Neural crest cell (in vitro differentiated cells): ENCODE data around the gene MAP2K4. TPM values are rescaled to one million over a fixed set of nuclear protein-coding genes. Genes with fewer than 3 reads are reported as not detected.

Source experiments
- DNase-seq: peaks from one replicate; pipeline ENCODE4 v3.0.0; 2021; ENCODE audit warnings: low read depth, mixed read lengths, low spot score
- H3K27ac Mint-ChIP-seq: one replicate; pipeline ENCODE4 v1.8.0; 2021; ENCODE audit warnings: mild to moderate bottlenecking, mixed read lengths; ENCODE audit not compliant: unreplicated experiment
- H3K27me3 Mint-ChIP-seq: 2 replicates; pipeline ENCODE4 v1.8.0; 2021; ENCODE audit warnings: low read depth, mild to moderate bottlenecking, mixed read lengths
- H3K36me3 Mint-ChIP-seq: 2 replicates; pipeline ENCODE4 v1.8.0; 2021; ENCODE audit warnings: low read depth, mild to moderate bottlenecking, mixed read lengths
- H3K4me1 Mint-ChIP-seq: 2 replicates; pipeline ENCODE4 v1.8.0; 2021; ENCODE audit warnings: mixed read lengths
- H3K4me3 Mint-ChIP-seq: one replicate; pipeline ENCODE4 v1.8.0; 2021; ENCODE audit warnings: mild to moderate bottlenecking, mixed read lengths
- H3K9me3 Mint-ChIP-seq: 2 replicates; pipeline ENCODE4 v1.8.0; 2021; ENCODE audit warnings: mixed read lengths
- total RNA-seq: library from RNA; stranded (reverse); gene quantifications from 2 replicates; pipeline ENCODE4 v1.2.1, GENCODE V29; 2021
- TF ChIP-seq, protein P1 (sequence below): fragments of 200-600 bp; sonication (generic); conservative IDR thresholded peaks from 2 replicates; pipeline ENCODE4 v1.5.0; 2021; ENCODE audit warnings: antibody characterized with exemption, mild to moderate bottlenecking

The MAP2K4 gene
- total RNA-seq, 1 donor from 2014 or later, result 47.5 TPM

DNA sequence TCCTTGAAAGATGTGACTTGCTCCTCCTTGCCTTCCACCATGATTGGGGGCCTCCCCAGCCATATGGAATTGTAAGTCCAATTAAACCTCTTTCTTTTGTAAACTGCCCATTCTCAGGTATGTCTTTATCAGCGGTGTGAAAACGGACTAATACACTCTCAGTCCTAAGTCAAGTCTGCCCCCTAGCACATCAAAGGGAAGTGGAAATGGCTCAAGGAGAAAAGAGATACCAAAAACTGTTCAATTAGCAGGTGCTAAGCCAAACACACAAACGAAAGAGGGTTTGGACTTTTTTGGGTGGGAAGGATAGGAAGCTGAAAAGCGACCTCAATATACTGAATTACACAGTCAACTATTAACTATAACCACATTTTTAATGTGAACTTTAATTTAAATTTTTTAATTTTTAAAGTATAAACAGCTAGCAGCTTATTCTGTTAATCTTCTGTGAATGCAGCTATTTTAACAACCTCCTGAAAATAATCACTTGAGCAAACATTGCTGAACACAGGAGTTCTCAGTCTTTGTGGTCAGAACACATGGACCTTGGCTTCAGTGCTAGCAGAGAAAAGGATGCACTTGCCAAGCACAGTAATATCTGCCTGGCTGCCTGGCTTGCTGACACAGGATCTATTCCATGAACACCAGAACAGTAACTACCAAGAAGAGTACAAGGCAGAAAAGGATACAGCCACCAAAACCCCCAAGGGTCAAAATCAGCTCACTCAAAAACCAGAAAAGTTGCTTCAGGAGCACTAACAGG is 34.3 kb upstream of the MAP2K4 start:
- H3K27ac Mint-ChIP-seq, result no peak overlapping the region
- H3K4me3 Mint-ChIP-seq, result no peak overlapping the region
- TF ChIP-seq, protein P1, sequence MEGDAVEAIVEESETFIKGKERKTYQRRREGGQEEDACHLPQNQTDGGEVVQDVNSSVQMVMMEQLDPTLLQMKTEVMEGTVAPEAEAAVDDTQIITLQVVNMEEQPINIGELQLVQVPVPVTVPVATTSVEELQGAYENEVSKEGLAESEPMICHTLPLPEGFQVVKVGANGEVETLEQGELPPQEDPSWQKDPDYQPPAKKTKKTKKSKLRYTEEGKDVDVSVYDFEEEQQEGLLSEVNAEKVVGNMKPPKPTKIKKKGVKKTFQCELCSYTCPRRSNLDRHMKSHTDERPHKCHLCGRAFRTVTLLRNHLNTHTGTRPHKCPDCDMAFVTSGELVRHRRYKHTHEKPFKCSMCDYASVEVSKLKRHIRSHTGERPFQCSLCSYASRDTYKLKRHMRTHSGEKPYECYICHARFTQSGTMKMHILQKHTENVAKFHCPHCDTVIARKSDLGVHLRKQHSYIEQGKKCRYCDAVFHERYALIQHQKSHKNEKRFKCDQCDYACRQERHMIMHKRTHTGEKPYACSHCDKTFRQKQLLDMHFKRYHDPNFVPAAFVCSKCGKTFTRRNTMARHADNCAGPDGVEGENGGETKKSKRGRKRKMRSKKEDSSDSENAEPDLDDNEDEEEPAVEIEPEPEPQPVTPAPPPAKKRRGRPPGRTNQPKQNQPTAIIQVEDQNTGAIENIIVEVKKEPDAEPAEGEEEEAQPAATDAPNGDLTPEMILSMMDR, result no peak
- no peaks in the 10 kb centered on the region for H3K9me3 Mint-ChIP-seq
- no peaks in the 10 kb centered on the region for H3K27me3 Mint-ChIP-seq
- no peaks in the 10 kb centered on the region for H3K4me1 Mint-ChIP-seq
- DNase-seq, result no peak
- H3K36me3 Mint-ChIP-seq, result peaks cover 26% of the 10 kb centered on the region

DNA sequence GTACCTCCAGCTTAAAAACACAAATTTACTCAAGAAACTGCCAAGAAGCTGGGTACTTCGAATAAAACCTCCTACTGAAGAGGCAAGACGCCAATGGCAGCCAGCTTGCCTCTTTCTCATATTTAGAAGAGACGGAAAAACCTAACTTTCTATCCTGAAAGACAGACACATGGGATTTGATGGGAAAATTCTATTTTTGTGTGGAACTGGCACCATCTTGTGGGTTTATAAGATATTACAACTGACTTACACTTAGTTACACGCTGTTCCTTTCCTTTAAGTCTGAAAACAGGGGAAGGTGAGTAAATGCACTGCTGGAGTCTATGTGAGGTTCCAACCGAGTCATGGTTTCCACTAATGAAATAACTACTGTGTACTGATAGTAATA is 33.7 kb upstream of the MAP2K4 start:
- H3K36me3 Mint-ChIP-seq, result peaks cover 26% of the 10 kb centered on the region

DNA sequence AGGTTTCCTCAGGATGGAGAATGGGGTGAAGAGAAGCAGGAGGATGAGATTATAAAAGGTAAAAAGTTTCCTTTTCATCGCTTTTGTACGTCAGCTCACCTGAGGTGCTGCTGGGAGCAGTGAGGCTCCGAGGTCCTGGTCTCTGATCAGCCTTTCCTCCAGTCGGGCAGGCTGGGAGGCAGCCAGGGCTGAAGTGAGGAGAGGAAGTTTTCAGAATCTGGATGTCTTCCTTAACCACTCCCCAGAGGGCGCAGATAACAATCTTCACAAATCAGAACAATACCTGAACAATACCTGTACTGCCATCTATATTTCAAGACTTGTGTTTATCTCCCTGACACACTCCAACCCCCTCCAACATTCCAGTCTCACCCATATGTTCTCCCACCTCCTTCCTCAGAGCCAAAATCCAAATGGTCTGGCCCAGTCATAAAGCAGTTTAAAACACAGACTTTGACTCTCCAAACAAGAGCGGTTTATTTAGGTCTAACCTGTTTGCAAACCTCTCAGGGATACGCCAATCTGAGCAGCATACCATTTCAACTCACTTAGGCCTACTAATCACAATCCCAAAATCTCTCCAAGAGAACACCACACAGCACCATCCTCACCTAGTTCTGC is 30.2 kb upstream of the MAP2K4 start:
- Mint-ChIP-seq H3K27me3 (no peaks in the 10 kb centered on the region), H3K36me3 (peaks cover 26% of the 10 kb centered on the region), H3K27ac (no peak overlapping the region), H3K4me3 (no peak overlapping the region), H3K9me3 (no peaks in the 10 kb centered on the region), H3K4me1 (no peaks in the 10 kb centered on the region)
- no peak for DNase-seq
- TF ChIP-seq, protein P1, result no peak

More for the DNA sequence above, 33.7 kb upstream of the MAP2K4 start:
- H3K27ac Mint-ChIP-seq, result no peak overlapping the region
- no peak for DNase-seq
- H3K4me1 Mint-ChIP-seq, result no peaks in the 10 kb centered on the region
- H3K27me3 Mint-ChIP-seq, result no peaks in the 10 kb centered on the region
- no peaks in the 10 kb centered on the region for H3K9me3 Mint-ChIP-seq
- no peak overlapping the region for H3K4me3 Mint-ChIP-seq
- TF ChIP-seq, protein P1, result peak; percentile 77

DNA sequence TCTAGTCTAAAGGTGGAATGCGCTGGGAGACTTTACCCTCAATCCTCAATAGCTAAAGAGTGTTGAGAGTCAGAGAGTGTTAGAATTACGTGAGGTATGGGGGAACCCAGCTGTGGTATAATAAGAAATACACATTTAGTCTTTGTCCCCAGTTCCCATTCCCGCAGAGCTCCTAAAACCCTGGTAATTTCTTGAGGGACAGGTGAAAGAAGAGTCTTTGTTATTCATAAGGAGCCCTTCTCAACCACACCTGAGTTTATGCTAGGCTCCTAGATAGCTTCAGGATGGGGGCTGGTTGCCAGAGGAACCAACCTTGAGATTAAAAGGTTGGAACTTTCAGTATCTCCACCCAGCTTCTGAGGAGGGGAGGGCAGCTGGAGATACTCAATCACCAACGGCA is 29.2 kb upstream of the MAP2K4 start:
- Mint-ChIP-seq H3K4me1 (no peaks in the 10 kb centered on the region), H3K27me3 (no peaks in the 10 kb centered on the region), H3K4me3 (no peak overlapping the region), H3K36me3 (peaks cover 26% of the 10 kb centered on the region), H3K27ac (no peak overlapping the region), H3K9me3 (no peaks in the 10 kb centered on the region)
- TF ChIP-seq, protein P1, result no peak
- no peak for DNase-seq

DNA sequence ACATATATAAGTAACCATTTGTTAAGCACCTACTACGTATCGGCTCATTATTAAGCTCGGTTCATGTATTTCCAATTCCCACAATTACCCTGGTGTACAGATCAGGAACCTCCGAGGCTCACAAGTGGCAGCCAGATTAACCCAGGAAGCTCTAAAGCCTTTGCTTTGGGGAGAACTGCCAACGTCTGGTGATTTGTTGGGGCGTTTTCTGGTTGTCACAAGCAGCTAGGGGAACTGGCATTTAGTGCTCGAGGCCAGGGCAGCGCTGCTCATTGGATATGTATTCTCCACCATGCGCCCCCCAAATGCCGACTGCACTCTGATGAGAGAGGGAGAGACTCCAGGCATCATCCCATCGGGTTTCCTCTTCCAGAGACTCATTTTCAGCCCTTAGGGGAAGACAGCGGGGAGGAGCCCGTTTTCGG is 23.9 kb upstream of the MAP2K4 start:
- Mint-ChIP-seq H3K4me1 (peaks cover 5% of the 10 kb centered on the region), H3K4me3 (peak overlapping the region; percentile 94), H3K27ac (peak overlapping the region; percentile 85), H3K27me3 (no peaks in the 10 kb centered on the region), H3K36me3 (peaks cover 6% of the 10 kb centered on the region), H3K9me3 (no peaks in the 10 kb centered on the region)
- TF ChIP-seq, protein P1, result peak; percentile 41
- DNase-seq, result no peak
